HepG2 (cell line): ENCODE data around the gene KIZ. TPM values are rescaled to one million over a fixed set of nuclear protein-coding genes. Genes with fewer than 3 reads are reported as not detected.

Source experiments
- CCAR2 ChIP-seq: fragments of 200-400 bp; formaldehyde crosslinking; optimal IDR thresholded peaks from 2 replicates; pipeline ENCODE3; 2018; ENCODE audit warnings: low read depth, mild to moderate bottlenecking, low read length, moderate library complexity
- CHD4 ChIP-seq: fragments of 200-600 bp; sonication (generic); IDR thresholded peaks from 2 replicates; pipeline ENCODE4 v1.7.0; 2017; ENCODE audit warnings: mild to moderate bottlenecking, low read length, borderline replicate concordance
- HIVEP1 ChIP-seq: sonication (generic); formaldehyde crosslinking; IDR thresholded peaks from 2 replicates; pipeline ENCODE4 v1.4.0; 2020; ENCODE audit warnings: mild to moderate bottlenecking, missing genetic modification reagents
- NCOR1 ChIP-seq: fragments of 200-600 bp; sonication (generic); IDR thresholded peaks from 2 replicates; pipeline ENCODE4 v1.7.0; 2017; ENCODE audit warnings: antibody characterized with exemption, low read length, borderline replicate concordance
- NFIB ChIP-seq: sonication (generic); formaldehyde crosslinking; IDR thresholded peaks from 2 replicates; pipeline ENCODE4 v1.9.0; 2021; ENCODE audit warnings: missing genetic modification reagents, mild to moderate bottlenecking, borderline replicate concordance
- NONO ChIP-seq, 2 experiments: fragments of 450-650 bp in 1 of 2; sonication (generic) in 1 of 2; formaldehyde crosslinking in 1 of 2; IDR thresholded peaks in 1 of 2; conservative IDR thresholded peaks in 1 of 2; 2 replicates each; pipeline versions ENCODE4 v1.6.1 to v1.8.0; 2017 to 2022; ENCODE audit warnings: mild to moderate bottlenecking in 1 of 2, missing genetic modification reagents in 1 of 2, moderate library complexity in 1 of 2
- RBFOX2 ChIP-seq: fragments of 200-400 bp; formaldehyde crosslinking; IDR thresholded peaks from 2 replicates; pipeline ENCODE4 v1.6.1; 2017; ENCODE audit warnings: low read depth, mild to moderate bottlenecking, low read length
- RFXAP ChIP-seq: sonication (generic); formaldehyde crosslinking; IDR thresholded peaks from 2 replicates; pipeline ENCODE4 v1.4.0; 2020; ENCODE audit warnings: missing genetic modification reagents, borderline replicate concordance
- SMARCE1 ChIP-seq: fragments of 450-650 bp; IDR thresholded peaks from 2 replicates; pipeline ENCODE4 v1.6.1; 2017; ENCODE audit warnings: borderline replicate concordance
- SRSF4 ChIP-seq: fragments of 200-400 bp; formaldehyde crosslinking; IDR thresholded peaks from one replicate; pipeline ENCODE4 v1.6.1; 2018; ENCODE audit warnings: mild to moderate bottlenecking, low read depth, low read length, moderate library complexity; ENCODE audit not compliant: poor library complexity, severe bottlenecking
- TCF7 ChIP-seq: sonication (generic); IDR thresholded peaks from 2 replicates; pipeline ENCODE4 v1.6.1; 2016; ENCODE audit warnings: antibody characterized with exemption, low read depth
- U2AF1 ChIP-seq: fragments of 200-400 bp; formaldehyde crosslinking; optimal IDR thresholded peaks from 2 replicates; pipeline ENCODE3; 2017; ENCODE audit warnings: mild to moderate bottlenecking, low read depth, low read length
- ZBTB20 ChIP-seq: sonication (generic); formaldehyde crosslinking; IDR thresholded peaks from 2 replicates; pipeline ENCODE4 v1.8.1; 2023; ENCODE audit warnings: missing genetic modification reagents, low read depth, mild to moderate bottlenecking, borderline replicate concordance
- ZFP62 ChIP-seq: sonication (generic); formaldehyde crosslinking; IDR thresholded peaks from 2 replicates; pipeline ENCODE4 v1.4.0; 2020; ENCODE audit warnings: missing genetic modification reagents
- ZFX ChIP-seq: sonication (generic); formaldehyde crosslinking; IDR thresholded peaks from 2 replicates; pipeline ENCODE4 v1.4.0; 2020; ENCODE audit warnings: mild to moderate bottlenecking, low read depth, missing genetic modification reagents, moderate library complexity
- ZNF205 ChIP-seq: IDR thresholded peaks from 2 replicates; pipeline ENCODE4 v1.6.1; 2018; ENCODE audit warnings: missing biosample characterization, missing genetic modification reagents
- ZNF225 ChIP-seq: sonication (generic); formaldehyde crosslinking; IDR thresholded peaks from 2 replicates; pipeline ENCODE4 v1.4.0; 2020; ENCODE audit warnings: mild to moderate bottlenecking, missing genetic modification reagents
- ZNF614 ChIP-seq: IDR thresholded peaks from 2 replicates; pipeline ENCODE4 v1.6.1; 2018; ENCODE audit warnings: missing biosample characterization, missing genetic modification reagents, inconsistent platforms, borderline replicate concordance
- ZNF792 ChIP-seq: IDR thresholded peaks from 2 replicates; pipeline ENCODE4 v1.6.1; 2016
- ZZZ3 ChIP-seq: sonication (generic); formaldehyde crosslinking; IDR thresholded peaks from 2 replicates; pipeline ENCODE4 v1.4.0; 2020; ENCODE audit warnings: missing genetic modification reagents, mild to moderate bottlenecking, borderline replicate concordance
- polyA plus RNA-seq, 8 experiments: library from polyadenylated mRNA; depleted of rRNA in 3 of 8; stranded (reverse) in 7 of 8; unstranded in 1 of 8; fragments of >200 nt; fragmentation: Illumina TruSeq in 4 of 8; extraction: Trizol in 4 of 8; gene quantifications; 2 replicates each; pipeline versions ENCODE4 v1.2.1 to v1.2.3, GENCODE V29; 2011 to 2016; ENCODE audit warnings: low read depth in 4 of 8, missing spikeins in 1 of 8, mixed read lengths in 1 of 8; ENCODE audit not compliant: insufficient read depth in 1 of 8
- total RNA-seq, 5 experiments: library from RNA; depleted of rRNA; stranded (reverse); fragments of >200 nt; fragmentation: Illumina TruSeq; extraction: Trizol; gene quantifications; 2 replicates each; pipeline ENCODE4 v1.2.3, GENCODE V29; 2016; ENCODE audit warnings: low read depth in 1 of 5
- TF ChIP-seq, protein P1 (sequence below): sonication (generic); formaldehyde crosslinking; IDR thresholded peaks from 2 replicates; pipeline ENCODE4; 2020; ENCODE audit warnings: missing genetic modification reagents, mild to moderate bottlenecking, borderline replicate concordance
- TF ChIP-seq, protein P2 (sequence below): sonication (generic); formaldehyde crosslinking; IDR thresholded peaks from 2 replicates; pipeline ENCODE4 v1.5.1; 2020; ENCODE audit warnings: mild to moderate bottlenecking, missing genetic modification reagents, borderline replicate concordance
- TF ChIP-seq, protein P3 (sequence below): sonication (generic); formaldehyde crosslinking; IDR thresholded peaks from 2 replicates; pipeline ENCODE4 v1.5.0; 2020; ENCODE audit warnings: missing genetic modification reagents, mild to moderate bottlenecking, borderline replicate concordance
- TF ChIP-seq, protein P4 (sequence below): sonication (generic); formaldehyde crosslinking; IDR thresholded peaks from 2 replicates; pipeline ENCODE4 v1.5.0; 2020; ENCODE audit warnings: missing genetic modification reagents, mild to moderate bottlenecking, borderline replicate concordance

Gene KIZ
- total and polyA plus RNA-seq, 2 of the 13 experiments (the other 11 are each of a cell fraction or from before 2014, with no cell fraction given), result 46.3 to 114 TPM

DNA sequence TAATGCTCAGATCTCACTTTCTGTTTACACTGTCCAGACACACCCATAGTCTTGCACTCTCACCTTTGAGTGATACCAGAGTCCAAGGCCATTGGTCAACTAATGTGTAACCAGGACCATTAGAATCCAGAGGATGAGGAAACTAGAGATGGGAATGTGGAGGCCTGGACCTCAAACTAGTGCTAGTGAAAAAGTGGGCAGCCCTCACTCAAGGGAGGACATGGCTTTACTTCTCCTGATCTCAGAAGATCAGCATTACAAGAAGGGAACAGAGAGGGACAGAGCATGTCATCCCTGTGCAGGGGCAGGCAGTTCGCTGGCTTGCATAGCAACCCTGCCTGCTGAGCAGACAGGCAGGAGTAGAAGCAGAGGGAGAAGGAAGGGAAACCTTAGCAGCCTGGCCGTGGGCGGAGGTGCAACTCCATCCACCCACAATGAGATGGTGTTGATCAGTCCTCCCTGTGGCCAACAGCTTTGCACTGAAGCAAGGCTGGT is 154.7 kb downstream of the KIZ start (continued):
- TF ChIP-seq ZFP62 (no peak), ZFX (CRISPR knock-in tag) (no peak), ZNF792 (CRISPR knock-in tag) (no peak), TCF7 (no peak), ZBTB20 (CRISPR knock-in tag) (peak; percentile 51; the same call in 1 of the 2 replicates), NCOR1 (peak; percentile 91), ZNF225 (CRISPR knock-in tag) (no peak), U2AF1 (no peak), ZZZ3 (CRISPR knock-in tag) (no peak), ZNF614 (CRISPR knock-in tag) (peak; percentile 76; the same call in 1 of the 2 replicates), RBFOX2 (no peak), CCAR2 (no peak), SRSF4 (no peak), HIVEP1 (CRISPR knock-in tag) (no peak), NONO (IDR thresholded peaks at IDR 0.05) (no peak), NONO (CRISPR knock-in tag; conservative IDR thresholded peaks at IDR 0.05) (no peak; the same call in 1 of the 2 replicates), SMARCE1 (no peak), CHD4 (no peak), NFIB (CRISPR knock-in tag) (no peak), ZNF205 (CRISPR knock-in tag) (no peak), RFXAP (CRISPR knock-in tag) (no peak)
- TF ChIP-seq, protein P1, sequence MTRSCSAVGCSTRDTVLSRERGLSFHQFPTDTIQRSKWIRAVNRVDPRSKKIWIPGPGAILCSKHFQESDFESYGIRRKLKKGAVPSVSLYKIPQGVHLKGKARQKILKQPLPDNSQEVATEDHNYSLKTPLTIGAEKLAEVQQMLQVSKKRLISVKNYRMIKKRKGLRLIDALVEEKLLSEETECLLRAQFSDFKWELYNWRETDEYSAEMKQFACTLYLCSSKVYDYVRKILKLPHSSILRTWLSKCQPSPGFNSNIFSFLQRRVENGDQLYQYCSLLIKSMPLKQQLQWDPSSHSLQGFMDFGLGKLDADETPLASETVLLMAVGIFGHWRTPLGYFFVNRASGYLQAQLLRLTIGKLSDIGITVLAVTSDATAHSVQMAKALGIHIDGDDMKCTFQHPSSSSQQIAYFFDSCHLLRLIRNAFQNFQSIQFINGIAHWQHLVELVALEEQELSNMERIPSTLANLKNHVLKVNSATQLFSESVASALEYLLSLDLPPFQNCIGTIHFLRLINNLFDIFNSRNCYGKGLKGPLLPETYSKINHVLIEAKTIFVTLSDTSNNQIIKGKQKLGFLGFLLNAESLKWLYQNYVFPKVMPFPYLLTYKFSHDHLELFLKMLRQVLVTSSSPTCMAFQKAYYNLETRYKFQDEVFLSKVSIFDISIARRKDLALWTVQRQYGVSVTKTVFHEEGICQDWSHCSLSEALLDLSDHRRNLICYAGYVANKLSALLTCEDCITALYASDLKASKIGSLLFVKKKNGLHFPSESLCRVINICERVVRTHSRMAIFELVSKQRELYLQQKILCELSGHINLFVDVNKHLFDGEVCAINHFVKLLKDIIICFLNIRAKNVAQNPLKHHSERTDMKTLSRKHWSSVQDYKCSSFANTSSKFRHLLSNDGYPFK, result no peak
- TF ChIP-seq, protein P2, sequence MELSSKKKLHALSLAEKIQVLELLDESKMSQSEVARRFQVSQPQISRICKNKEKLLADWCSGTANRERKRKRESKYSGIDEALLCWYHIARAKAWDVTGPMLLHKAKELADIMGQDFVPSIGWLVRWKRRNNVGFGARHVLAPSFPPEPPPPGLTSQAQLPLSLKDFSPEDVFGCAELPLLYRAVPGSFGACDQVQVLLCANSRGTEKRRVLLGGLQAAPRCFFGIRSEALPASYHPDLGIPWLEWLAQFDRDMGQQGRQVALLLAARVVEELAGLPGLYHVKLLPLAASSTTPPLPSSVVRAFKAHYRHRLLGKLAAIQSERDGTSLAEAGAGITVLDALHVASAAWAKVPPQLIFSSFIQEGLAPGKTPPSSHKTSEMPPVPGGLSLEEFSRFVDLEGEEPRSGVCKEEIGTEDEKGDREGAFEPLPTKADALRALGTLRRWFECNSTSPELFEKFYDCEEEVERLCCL, result no peak
- TF ChIP-seq, protein P3, sequence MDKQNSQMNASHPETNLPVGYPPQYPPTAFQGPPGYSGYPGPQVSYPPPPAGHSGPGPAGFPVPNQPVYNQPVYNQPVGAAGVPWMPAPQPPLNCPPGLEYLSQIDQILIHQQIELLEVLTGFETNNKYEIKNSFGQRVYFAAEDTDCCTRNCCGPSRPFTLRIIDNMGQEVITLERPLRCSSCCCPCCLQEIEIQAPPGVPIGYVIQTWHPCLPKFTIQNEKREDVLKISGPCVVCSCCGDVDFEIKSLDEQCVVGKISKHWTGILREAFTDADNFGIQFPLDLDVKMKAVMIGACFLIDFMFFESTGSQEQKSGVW (CRISPR knock-in tag), result no peak
- TF ChIP-seq, protein P4, sequence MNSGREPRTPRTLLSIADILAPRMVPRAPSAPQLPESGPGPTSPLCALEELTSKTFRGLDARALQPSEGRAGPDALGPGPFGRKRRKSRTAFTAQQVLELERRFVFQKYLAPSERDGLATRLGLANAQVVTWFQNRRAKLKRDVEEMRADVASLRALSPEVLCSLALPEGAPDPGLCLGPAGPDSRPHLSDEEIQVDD (CRISPR knock-in tag), result no peak
